ENCODE data around the gene ASPM.

Gene ASPM, protein sequence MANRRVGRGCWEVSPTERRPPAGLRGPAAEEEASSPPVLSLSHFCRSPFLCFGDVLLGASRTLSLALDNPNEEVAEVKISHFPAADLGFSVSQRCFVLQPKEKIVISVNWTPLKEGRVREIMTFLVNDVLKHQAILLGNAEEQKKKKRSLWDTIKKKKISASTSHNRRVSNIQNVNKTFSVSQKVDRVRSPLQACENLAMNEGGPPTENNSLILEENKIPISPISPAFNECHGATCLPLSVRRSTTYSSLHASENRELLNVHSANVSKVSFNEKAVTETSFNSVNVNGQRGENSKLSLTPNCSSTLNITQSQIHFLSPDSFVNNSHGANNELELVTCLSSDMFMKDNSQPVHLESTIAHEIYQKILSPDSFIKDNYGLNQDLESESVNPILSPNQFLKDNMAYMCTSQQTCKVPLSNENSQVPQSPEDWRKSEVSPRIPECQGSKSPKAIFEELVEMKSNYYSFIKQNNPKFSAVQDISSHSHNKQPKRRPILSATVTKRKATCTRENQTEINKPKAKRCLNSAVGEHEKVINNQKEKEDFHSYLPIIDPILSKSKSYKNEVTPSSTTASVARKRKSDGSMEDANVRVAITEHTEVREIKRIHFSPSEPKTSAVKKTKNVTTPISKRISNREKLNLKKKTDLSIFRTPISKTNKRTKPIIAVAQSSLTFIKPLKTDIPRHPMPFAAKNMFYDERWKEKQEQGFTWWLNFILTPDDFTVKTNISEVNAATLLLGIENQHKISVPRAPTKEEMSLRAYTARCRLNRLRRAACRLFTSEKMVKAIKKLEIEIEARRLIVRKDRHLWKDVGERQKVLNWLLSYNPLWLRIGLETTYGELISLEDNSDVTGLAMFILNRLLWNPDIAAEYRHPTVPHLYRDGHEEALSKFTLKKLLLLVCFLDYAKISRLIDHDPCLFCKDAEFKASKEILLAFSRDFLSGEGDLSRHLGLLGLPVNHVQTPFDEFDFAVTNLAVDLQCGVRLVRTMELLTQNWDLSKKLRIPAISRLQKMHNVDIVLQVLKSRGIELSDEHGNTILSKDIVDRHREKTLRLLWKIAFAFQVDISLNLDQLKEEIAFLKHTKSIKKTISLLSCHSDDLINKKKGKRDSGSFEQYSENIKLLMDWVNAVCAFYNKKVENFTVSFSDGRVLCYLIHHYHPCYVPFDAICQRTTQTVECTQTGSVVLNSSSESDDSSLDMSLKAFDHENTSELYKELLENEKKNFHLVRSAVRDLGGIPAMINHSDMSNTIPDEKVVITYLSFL (N-terminal part only)

DNA sequence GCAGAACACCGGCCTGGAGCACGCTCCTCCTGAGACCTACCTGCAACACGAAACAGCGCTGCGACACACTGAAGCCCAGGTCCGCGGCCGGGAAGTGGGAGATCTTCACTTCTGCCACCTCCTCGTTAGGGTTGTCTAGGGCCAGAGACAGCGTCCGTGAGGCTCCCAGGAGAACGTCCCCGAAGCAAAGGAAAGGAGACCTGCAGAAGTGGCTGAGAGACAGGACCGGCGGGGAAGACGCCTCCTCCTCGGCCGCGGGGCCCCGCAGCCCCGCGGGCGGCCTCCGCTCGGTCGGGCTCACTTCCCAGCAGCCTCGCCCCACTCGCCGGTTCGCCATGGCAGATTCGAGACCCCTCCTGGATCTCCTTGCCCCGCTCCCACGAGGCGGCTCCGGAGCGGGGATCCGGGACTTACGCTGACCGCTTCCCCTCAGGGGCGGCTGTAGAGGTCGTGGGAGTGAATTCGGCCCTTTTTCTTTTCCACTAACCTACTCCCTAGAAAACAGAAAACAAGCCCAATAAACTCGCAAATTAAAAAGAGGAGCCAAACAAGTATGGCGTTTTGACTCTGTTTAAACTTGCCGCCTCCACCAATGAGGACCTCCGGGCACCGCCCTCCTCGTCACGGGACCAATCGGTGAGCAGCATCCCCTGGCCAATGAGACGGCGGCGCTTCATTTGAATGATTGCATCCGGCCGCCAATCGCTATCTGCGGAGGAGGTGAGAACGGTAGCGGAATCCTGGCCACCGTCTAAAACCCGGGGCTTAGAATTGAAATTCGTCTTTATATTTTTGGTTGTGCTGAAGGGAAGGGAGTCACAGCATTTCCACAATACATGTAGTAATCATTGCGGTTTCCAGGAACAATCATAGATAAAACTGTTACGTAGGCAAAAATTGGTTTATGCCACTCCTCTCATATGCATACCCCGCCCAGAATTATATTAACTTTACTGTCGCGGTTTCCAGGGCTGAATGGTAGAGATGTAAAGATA lies at the start of gene ASPM:
ASPM (minus strand) TSS at position 569 of the 995 bp plus-strand sequence; CDS start at position 337, 232 bp downstream.
- peak; percentile 89 for DNase-seq (ENCODE audit: low read depth)

DNA sequence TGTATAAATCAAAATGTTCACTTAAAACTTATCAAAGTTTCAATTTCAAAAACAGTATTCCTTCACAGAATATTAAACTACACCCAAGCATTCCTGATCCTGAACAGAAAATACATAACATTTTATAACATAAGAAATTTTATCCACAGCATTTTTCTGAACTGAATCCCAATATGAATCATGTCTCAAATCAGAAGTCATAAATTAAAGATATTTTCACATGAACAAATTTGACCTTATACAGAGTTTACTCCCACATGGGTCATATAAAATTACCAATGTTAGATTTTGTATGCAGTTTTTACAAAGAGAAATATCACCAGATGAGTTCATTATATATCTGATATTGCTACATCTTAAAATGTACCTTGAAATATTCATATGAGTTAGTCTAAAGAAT lies 48.6 kb upstream of the ASPM start:
- DNase-seq (ENCODE audit: low read depth) = no peak

DNA sequence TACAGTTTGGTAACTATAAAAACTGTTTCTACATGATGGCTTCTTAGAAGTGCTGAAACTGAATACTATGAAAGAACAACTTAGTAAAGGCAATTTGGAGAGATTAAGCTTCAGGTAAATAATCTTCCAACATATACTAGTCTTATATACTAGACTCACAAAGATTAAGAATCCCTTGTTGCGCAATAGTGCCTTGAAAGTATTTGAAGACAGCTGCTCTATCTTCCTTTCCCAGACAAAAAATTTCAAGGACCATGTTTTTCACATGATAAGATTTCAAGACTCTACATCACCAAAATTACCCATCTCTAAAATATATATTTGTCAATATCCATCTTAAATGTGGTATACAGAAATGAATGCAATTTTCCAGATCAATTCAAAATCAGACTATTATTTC lies 37.7 kb upstream of the ASPM start:
- DNase-seq (ENCODE audit: low read depth) = no peak

DNA sequence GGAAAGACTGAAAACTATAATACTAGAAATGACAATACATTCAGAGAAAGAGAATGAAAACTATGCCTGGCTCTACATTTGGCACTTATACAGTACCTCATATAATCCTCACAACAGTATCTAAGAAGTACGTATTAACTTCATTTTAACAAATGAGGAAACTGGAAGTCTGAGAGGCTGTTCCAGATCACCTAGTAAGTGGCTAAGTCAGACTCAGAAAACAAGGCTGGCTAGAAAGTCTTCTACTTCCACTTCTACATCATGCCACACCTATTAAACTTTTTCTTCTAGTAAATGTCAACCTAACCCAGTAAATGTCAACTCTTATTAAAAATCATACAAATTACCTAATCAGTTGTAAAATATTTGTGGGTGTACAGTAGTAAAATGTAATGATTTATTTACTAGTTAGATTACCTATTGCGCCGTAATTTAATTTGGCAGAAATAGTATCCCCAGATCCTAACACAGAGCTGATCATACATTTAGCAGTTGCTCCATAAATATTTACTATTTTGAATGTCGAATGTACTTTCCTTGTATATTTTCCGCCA lies 36.8 kb upstream of the ASPM start:
- DNase-seq (ENCODE audit: low read depth) = no peak

DNA sequence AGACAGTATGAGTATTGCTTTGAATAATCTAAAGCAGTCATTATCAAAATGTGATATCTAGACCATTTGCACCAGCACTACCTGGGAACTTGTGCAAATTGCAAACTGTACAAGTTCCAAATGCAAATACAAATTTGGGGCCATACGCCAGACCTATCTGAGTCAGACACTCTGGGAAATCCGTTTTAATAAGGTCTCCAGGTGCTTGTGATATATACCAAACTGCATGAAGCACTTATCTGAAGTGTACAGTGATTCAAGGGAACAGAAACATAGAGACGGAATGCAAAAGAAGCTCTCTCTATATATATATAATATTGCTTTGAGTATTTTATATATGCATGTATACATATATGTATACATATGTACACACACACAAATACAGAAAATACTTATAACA lies 36.2 kb upstream of the ASPM start:
- DNase-seq (ENCODE audit: low read depth) = no peak

DNA sequence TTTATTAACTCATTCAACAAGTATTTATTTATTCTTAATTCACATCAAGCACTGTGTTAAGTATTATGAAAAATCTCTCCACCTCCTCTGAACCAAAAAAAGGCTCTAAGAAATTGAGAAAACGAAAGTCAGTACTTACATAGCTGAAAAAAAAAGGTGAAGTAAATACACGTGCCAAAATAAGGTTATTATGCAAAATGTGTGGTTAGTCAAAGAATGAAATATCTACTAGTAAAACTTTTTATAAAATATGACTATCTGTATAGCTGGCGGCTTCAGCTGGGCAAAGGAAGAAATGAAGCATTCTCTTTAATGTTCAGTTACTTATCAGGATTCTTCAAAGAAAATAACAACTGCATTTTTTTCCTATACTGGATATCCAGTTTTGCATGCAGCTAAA lies 35.5 kb upstream of the ASPM start:
- DNase-seq (ENCODE audit: low read depth) = no peak

DNA sequence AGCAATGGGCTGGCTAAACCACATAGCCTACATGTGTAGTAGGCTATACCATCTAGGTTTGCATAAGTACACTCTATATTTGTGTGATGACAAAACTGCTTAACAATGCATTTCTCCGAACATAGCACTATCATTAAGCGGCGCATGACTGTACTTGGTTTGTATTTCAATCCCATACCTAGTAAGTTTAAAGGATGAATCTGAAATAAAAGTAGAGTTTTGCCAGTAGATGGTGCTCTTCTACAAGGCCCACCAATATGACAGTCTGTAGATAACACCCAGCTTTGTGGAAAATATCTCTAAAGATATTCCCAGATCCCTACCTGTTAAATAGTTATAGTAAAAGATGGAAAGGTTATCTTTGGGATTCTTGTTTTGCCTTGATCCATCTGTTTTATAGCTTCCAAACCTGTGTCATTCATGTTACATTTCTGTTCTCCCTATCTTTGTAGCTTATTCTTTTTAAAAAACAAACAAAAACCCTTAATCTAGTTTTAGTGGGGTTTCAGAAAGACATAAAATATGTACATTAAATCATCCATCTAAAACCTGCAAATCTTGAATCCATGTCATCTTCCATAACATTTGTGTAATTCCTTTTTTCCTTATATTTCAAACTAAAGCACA lies 33.9 kb upstream of the ASPM start:
- DNase-seq (ENCODE audit: low read depth) = no peak

DNA sequence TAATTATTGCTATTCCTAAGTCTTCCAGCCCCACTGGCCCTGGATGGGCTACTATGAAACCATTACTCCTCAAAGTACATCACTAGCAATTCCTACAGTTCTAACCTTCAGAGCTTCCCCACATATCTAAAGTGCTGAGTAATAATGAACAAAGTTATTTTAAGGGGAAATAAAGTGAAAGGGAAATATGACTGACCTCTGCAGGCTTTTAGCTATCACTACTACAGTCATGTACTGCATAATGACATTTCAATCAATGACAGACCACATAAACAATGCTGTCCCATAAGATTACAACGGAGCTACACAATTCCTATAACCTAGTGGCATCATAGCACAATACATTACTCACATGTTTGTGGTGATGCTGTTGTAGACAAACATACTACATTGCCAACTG lies 32.5 kb upstream of the ASPM start:
- DNase-seq (ENCODE audit: low read depth) = no peak

DNA sequence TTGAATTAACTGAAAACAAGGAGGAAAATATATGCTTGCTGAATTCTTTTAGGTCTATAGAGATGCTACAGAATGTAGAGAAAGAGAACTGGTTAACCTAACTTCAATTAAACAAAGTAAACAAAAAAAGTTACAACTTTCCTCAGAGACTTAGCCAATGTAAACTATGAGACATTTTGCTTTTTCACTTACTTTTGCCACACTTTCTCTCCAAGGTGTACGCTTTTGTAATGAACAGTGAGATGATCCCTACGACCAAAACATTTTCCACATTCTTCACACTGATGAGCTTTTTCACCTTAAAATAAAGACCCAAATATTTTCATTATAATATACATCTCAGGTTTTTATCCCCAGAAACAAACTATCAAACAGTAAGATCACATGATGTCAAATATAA lies 28.3 kb upstream of the ASPM start:
- no peak for DNase-seq (ENCODE audit: low read depth)

DNA sequence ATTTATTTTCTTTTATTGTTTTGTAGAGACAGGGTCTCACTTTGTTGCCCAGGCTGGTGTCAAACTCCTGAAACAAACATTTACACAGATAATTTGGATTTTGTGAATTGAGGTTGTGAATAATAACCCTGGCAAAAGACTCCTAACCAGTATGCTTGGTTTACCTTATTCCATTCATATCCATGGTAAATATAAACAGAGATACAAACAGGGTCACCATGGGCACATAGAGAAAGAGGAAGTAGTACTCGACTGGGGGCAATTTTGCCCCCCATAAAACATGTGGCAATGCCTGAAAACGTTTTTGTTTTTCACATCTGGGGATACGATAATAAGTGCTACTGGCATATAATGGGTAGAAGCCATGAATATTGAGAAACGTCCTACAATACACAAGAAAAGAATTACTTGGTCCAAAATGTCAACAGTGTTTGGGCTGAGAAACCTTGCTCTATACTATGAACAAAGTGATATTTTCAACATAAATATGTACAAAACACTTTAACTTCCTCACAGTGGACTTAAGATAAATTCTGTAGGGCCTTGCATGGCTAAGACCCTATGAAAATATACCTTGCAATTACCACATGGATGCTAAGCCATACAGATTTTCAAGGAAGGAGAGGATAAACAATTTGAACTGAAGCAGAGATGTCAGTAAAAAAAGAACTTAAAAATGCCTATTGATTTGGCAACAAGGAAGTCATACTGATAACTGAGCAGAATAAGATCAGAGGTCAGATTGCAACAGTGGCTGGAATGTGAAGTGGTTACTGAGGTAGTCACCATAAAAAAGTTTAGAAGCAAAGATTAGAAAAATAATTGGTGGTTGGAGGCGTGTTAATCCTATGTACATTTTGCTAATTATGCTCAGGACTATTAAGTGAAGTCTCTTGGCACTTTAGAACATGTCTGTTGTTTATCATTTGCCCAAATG lies 27.4 kb upstream of the ASPM start:
- DNase-seq (ENCODE audit: low read depth) = no peak

DNA sequence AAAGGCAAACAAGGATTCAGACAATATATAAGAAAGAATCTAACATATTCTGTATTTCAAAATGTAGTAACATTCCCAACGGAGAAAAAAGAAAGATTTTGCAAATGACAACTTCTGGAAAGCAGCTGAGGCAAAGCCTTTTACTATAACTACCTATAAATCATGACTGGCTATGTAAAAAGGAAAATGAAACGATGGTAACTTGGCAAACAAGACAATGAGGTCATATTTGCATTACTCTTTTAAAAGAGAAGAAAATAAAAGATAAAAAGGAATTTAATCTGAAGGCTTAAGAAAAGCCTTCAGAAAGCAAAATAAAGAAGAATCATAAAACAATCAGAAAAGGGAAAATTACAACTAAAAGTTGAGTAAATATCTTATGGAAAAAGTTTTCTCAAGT lies 25.1 kb upstream of the ASPM start:
- no peak for DNase-seq (ENCODE audit: low read depth)

DNA sequence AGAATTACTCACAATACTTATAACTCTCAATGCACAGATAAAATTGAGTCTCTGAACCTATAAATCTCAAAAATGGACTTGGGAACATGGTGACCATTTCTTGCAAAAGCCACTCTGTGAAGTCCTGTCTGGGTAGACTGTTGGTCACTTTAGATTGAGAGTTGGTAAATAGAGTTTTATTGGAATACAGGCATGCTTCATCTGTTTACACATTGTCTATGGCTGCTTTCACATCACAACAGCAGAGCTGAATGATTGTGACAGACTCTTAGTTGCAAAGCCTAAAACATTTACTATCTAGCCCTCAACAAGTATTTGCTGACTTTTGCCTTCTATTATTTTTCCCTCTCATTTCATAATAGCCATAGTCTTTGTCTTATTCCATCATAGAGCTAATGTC lies 24.1 kb upstream of the ASPM start:
- DNase-seq (ENCODE audit: low read depth) = no peak

DNA sequence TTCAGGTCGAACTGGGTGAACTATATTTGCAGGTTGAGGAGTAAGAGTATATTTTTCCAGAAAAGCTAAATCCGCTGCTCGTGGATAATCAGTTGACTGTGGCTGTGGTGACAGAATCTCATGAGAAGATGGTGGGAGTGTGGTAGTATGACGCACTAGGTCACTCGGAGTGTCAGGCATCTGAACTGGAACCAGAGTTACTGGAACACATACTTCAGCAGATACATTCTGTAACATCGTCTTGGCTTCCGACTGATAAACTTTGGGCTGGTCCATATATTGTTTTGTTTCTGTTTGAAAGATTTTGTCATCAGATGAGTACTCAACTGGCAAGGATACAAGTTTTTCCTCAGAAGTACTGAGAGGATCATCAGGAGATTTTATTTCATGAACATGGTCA lies 13.0 kb upstream of the ASPM start:
- no peak for DNase-seq (ENCODE audit: low read depth)

DNA sequence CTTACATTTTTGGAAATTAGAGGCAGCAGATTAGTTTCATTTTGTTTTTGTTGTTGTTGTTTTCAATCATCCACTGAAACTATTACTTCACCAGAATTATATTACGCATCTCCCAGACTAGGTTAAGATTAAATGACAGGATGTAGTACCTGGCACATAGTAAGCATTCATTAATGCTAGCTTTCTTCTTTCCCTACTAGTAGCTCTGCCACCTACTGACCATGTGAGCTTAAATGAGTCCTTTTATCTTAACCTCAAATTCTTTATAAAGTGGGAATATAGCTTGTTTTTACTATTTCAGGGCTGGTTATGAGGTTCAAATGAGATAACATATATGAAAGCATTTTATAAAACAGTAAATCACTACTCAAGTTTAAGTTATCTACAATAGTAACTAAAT lies 10.2 kb upstream of the ASPM start:
- DNase-seq (ENCODE audit: low read depth) = no peak

DNA sequence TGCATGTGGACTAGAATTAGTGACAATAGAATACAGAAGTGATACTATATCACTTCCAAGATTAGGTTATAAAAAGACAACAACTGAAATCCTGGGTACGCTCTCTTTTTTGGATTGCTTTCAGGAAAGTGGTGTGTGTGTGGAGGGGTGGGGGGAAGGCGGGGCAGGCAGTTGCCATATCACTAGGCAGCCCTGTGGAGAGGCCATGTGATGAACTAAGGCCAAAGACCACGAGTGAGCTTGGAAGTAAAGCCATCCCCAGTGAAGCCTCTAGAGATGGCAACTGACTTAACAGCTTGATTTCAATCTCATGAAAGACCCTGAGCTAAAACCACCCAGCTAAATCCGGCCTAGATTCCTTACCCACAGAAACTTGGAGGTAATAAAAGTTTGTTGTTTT lies 6.2 kb upstream of the ASPM start:
- DNase-seq (ENCODE audit: low read depth) = no peak

DNA sequence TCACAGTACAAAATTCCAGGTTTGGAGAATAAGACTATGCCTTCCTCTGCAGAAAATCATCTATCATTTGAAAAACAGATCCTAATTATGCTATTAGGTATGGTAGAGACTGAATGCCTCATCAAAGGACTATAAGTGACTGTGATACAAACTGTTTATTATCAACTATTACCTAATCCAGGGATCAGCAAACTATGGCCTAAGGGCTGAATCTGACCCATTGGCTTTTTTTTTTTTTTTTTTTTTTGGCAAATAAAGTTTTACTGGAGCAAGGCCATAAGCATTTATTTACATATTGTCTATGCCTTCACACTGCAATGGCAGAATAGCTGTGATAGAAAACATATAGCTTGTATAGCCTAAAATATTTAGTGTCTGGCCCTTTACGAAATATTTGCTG lies 4.7 kb upstream of the ASPM start:
- DNase-seq (ENCODE audit: low read depth) = no peak

DNA sequence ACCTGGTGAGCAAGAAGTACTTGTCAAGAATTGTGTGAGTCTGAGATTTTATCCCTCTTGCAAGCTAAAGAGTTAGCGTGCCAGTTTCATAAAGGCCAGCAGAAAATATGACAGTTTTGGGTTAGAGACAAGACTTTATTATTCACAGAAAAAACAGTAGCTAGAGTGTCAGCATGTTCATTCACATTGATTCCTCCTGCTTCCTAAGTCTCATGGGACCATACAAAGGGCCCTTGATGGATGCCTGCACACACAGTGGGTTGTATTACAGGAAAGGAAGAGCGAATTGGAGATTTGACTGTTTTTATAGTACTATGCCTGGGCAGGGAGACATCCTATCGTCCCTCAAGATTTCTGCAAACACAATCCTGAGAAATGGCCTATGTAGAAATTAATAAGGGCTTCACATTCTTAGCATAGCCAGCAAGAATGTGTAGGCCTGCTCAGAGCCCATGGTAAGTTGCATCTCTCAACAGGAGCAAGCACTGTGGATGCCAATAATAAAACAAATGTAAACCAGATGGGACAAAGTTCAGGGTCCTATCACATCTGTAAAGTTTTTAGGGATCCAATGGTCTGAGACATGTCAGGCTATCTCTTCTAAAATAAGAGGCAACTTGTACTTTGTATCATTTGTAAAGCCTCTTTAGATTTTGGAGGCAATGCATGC lies 4.0 kb upstream of the ASPM start:
- no peak for DNase-seq (ENCODE audit: low read depth)

DNA sequence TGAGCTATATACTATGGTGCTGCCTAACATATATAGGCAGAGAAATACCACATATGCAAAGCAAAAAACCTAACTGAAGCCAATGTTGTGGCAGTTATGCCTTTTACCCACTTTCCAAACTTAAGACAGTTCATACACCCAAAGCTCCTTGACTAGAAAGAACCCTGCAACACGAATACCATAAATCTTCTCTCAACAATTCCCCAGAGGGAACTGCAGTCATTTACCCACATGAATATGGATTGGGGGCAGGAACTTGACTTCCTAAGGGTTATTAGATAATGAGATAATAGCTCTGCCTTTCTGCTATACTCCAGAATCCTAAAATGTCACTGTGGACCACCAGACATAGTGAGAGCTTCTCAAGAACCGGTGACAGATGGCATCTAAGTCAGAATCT lies 2.9 kb upstream of the ASPM start:
- no peak for DNase-seq (ENCODE audit: low read depth)
